ENCODE results near the gene ATL1.

The ATL1 gene

DNA sequence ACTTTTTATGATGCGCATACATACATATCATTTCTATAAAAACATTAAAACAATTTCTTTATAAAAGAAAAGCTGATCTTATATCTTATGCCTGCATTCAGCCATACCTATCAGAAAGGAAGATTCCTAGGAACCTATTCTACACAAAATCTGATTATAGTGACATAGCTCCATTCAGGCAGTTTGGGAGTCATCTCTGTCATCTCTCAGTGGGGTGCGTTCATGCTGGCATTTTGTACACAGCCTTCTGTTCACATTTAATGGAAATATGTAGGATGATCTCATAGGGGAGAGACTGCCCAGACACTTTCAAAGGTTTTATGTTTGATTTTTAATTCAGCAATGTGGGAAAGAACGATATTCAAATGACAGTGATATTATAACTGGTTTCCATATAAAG is 52.9 kb downstream of the ATL1 start:
- H3K27ac ChIP-seq = no peak overlapping the region
- TF ChIP-seq, protein P1, sequence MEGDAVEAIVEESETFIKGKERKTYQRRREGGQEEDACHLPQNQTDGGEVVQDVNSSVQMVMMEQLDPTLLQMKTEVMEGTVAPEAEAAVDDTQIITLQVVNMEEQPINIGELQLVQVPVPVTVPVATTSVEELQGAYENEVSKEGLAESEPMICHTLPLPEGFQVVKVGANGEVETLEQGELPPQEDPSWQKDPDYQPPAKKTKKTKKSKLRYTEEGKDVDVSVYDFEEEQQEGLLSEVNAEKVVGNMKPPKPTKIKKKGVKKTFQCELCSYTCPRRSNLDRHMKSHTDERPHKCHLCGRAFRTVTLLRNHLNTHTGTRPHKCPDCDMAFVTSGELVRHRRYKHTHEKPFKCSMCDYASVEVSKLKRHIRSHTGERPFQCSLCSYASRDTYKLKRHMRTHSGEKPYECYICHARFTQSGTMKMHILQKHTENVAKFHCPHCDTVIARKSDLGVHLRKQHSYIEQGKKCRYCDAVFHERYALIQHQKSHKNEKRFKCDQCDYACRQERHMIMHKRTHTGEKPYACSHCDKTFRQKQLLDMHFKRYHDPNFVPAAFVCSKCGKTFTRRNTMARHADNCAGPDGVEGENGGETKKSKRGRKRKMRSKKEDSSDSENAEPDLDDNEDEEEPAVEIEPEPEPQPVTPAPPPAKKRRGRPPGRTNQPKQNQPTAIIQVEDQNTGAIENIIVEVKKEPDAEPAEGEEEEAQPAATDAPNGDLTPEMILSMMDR (conservative IDR thresholded peaks at IDR 0.05) = no peak

DNA sequence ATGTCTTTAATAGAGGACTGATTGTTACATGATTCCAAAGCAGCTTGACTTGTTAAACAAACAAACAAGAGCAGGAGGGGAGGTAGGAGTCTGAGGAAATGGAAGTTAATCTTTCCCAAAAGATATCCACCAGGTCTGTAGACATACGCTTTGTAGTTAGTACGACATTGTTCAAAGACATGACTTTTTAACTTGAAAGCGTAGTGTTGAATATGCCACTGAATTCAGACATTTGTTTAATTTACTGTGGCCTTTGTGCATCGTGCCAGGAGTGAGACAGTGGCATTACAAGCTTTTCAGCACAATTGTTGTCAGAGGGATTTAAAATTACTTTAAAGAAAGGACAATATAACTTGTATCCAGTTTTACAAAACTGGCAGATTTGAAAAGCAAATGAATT is 55.1 kb downstream of the ATL1 start:
- no peak overlapping the region for H3K27ac ChIP-seq
- TF ChIP-seq, protein P1 (conservative IDR thresholded peaks at IDR 0.05) = no peak

GRCh38 chr14:50615552-50615951 is 55.6 kb downstream of the ATL1 start:
- TF ChIP-seq, protein P1 (conservative IDR thresholded peaks at IDR 0.05) = no peak
- no peak overlapping the region for H3K27ac ChIP-seq

GRCh38 chr14:50616275-50616674 is 56.3 kb downstream of the ATL1 start:
- no peak overlapping the region for H3K27ac ChIP-seq
- TF ChIP-seq, protein P1 (conservative IDR thresholded peaks at IDR 0.05) = no peak

- TF ChIP-seq, protein P1 (conservative IDR thresholded peaks at IDR 0.05) = peak; percentile 79
- no peak overlapping the region for H3K27ac ChIP-seq
These were observed 59.7 kb downstream of the ATL1 start for GRCh38 chr14:50619569-50620141.

- TF ChIP-seq, protein P1 (conservative IDR thresholded peaks at IDR 0.05) = no peak
- no peak overlapping the region for H3K27ac ChIP-seq
These were observed 60.4 kb downstream of the ATL1 start for GRCh38 chr14:50620341-50620740.

GRCh38 chr14:50622978-50623377 is 63.0 kb downstream of the ATL1 start:
- TF ChIP-seq, protein P1 (conservative IDR thresholded peaks at IDR 0.05) = no peak
- no peak overlapping the region for H3K27ac ChIP-seq

Measured in VCaP (cell line).